Neural crest cell (in vitro differentiated cells): ENCODE results near the gene DCTN2. TPM values are rescaled to one million over a fixed set of nuclear protein-coding genes. Genes with fewer than 3 reads are reported as not detected.

Experiments
- DNase-seq: peaks from one replicate; pipeline ENCODE4 v3.0.0; 2021; ENCODE audit warnings: low read depth, mixed read lengths, low spot score
- H3K27ac Mint-ChIP-seq: one replicate; pipeline ENCODE4 v1.8.0; 2021; ENCODE audit warnings: mild to moderate bottlenecking, mixed read lengths; ENCODE audit not compliant: unreplicated experiment
- H3K27me3 Mint-ChIP-seq: 2 replicates; pipeline ENCODE4 v1.8.0; 2021; ENCODE audit warnings: low read depth, mild to moderate bottlenecking, mixed read lengths
- H3K36me3 Mint-ChIP-seq: 2 replicates; pipeline ENCODE4 v1.8.0; 2021; ENCODE audit warnings: low read depth, mild to moderate bottlenecking, mixed read lengths
- H3K4me1 Mint-ChIP-seq: 2 replicates; pipeline ENCODE4 v1.8.0; 2021; ENCODE audit warnings: mixed read lengths
- H3K4me3 Mint-ChIP-seq: one replicate; pipeline ENCODE4 v1.8.0; 2021; ENCODE audit warnings: mild to moderate bottlenecking, mixed read lengths
- H3K9me3 Mint-ChIP-seq: 2 replicates; pipeline ENCODE4 v1.8.0; 2021; ENCODE audit warnings: mixed read lengths
- total RNA-seq: library from RNA; stranded (reverse); gene quantifications from 2 replicates; pipeline ENCODE4 v1.2.1, GENCODE V29; 2021
- TF ChIP-seq, protein P1 (sequence below): fragments of 200-600 bp; sonication (generic); conservative IDR thresholded peaks from 2 replicates; pipeline ENCODE4 v1.5.0; 2021; ENCODE audit warnings: antibody characterized with exemption, mild to moderate bottlenecking

The DCTN2 gene
- total RNA-seq, 1 donor from 2014 or later = 133 TPM

DNA sequence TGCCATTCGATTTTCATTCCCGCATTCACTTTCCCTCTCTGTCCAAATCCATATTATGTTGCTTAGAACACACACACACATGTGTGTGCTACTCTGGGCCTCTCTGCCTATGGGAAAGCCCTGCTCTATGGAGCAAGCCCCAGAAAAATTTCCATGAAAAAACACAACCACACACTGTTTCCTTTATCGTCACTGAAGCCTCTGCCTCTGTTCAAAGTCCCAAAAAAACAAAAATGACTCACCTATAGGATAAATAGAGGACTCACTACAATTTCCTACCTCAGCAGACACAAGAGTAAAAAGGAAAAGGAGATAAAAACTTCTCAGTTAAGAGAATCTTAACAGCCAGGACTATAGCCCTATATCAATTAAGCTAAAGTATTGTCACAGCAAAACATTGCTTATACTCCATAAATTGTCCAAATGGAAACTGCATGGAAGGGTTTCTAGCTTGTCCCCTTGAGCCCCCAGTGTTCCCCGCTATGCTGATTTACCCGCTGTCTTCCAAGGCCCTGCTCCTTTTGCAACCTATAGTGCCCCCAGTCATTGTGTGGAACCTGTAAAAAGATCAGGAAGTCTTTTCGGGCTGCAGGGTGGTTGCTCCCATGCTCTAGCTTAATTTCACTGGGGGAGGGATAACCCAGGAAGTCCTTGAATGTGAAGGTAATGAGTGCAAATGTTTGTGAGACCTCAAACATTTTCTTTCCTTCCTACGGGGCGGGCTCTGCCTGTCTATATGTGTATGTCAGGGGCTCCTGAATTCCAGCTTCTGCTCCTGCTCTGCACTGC lies 32.9 kb upstream of the DCTN2 start:
- DNase-seq = no peak
- no peaks in the 10 kb centered on the region for H3K9me3 Mint-ChIP-seq
- no peaks in the 10 kb centered on the region for H3K36me3 Mint-ChIP-seq
- TF ChIP-seq, protein P1, sequence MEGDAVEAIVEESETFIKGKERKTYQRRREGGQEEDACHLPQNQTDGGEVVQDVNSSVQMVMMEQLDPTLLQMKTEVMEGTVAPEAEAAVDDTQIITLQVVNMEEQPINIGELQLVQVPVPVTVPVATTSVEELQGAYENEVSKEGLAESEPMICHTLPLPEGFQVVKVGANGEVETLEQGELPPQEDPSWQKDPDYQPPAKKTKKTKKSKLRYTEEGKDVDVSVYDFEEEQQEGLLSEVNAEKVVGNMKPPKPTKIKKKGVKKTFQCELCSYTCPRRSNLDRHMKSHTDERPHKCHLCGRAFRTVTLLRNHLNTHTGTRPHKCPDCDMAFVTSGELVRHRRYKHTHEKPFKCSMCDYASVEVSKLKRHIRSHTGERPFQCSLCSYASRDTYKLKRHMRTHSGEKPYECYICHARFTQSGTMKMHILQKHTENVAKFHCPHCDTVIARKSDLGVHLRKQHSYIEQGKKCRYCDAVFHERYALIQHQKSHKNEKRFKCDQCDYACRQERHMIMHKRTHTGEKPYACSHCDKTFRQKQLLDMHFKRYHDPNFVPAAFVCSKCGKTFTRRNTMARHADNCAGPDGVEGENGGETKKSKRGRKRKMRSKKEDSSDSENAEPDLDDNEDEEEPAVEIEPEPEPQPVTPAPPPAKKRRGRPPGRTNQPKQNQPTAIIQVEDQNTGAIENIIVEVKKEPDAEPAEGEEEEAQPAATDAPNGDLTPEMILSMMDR = no peak
- peaks cover 5% of the 10 kb centered on the region for H3K27me3 Mint-ChIP-seq
- no peak overlapping the region for H3K27ac Mint-ChIP-seq
- H3K4me1 Mint-ChIP-seq = no peaks in the 10 kb centered on the region
- H3K4me3 Mint-ChIP-seq = no peak overlapping the region

DNA sequence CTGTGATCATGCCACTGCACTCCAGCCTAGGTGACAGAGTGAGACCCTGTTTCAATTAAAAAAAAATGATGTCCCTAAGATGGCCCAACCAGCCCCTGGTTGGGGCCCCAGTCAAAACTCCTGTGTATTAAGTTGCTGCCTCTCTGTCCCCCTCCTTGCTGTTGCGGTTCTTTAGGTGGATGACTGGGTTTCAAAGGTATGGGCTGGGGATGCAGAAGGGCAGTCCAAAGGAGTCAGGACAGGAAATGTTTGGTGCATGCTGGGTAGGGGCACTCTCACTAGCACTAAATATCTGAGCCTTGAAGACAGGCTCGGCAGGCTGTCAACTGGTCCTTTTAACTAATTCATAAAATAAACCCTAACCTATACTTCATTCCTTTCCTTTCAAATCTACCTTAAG lies 32.0 kb upstream of the DCTN2 start:
- no peaks in the 10 kb centered on the region for H3K4me1 Mint-ChIP-seq

DNA sequence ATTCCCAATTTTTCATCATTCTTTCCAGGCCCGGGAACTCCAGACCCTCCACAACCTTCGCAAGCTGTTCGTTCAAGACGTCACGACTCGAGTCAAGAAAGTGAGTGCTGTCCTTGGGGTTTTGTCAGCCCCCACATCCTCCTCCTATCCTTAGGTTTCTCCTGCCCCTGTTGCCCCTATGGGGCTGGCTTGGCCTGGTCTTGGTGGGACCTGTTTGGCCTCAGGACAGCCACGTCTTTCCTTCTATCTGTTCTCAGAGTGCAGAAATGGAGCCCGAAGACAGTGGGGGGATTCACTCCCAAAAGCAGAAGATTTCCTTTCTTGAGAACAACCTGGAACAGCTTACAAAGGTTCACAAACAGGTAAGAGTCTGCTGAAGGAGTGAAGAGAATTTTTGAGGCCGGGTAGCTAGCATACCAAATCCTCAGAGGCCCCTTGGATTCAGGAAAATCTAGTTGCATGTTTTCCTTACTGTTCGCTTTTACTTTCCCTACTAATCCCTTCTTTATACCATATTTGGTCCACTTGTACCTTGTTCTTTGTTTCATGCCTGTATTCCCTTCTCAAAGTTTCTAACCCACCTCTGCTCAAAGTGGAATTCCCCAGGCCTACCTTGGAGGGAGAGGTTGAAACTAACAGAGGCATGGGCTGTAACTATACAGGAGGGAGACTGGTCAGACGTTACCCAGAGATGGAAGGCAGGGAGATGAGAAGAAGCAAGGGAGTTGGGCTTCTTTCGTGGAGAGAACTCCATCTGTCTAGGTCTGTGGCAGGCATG lies 31.2 kb upstream of the DCTN2 start:
- no peak for DNase-seq

More for the DNA sequence above, 32.0 kb upstream of the DCTN2 start:
- no peak overlapping the region for H3K27ac Mint-ChIP-seq
- no peak for DNase-seq
- TF ChIP-seq, protein P1 = no peak
- H3K27me3 Mint-ChIP-seq = peaks cover 2% of the 10 kb centered on the region
- no peaks in the 10 kb centered on the region for H3K9me3 Mint-ChIP-seq
- H3K36me3 Mint-ChIP-seq = no peaks in the 10 kb centered on the region
- no peak overlapping the region for H3K4me3 Mint-ChIP-seq

DNA sequence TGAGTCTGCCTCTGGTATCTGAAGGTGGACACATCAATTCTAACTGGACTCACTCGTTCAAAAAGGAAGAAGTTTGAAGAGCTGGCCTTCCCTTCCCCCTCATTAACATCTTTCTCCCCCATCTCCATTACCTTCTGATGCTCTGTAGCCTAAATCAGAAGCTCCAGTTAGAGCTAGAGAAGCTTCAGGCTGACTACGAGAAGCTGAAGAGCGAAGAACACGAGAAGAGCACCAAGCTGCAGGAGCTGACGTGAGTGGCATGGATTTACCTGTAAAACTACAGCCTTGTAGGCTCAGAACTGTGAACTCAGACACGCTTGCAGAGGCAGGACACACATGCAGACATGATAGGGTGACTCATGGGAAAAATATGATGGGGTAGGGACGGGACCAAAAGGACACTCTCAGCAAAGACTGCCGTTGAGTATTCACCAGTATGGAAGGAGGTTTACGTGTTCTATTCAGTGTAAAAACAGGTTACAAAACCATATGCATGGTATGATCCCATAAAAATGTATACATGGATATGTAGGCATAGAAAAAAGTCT lies 29.7 kb upstream of the DCTN2 start:
- no peaks in the 10 kb centered on the region for H3K36me3 Mint-ChIP-seq
- no peaks in the 10 kb centered on the region for H3K4me1 Mint-ChIP-seq
- no peak overlapping the region for H3K27ac Mint-ChIP-seq
- TF ChIP-seq, protein P1 = no peak
- no peak overlapping the region for H3K4me3 Mint-ChIP-seq
- no peaks in the 10 kb centered on the region for H3K27me3 Mint-ChIP-seq
- no peaks in the 10 kb centered on the region for H3K9me3 Mint-ChIP-seq
- no peak for DNase-seq

More for the DNA sequence above, 31.2 kb upstream of the DCTN2 start:
- Mint-ChIP-seq H3K27ac (no peak overlapping the region), H3K4me3 (no peak overlapping the region), H3K36me3 (no peaks in the 10 kb centered on the region), H3K4me1 (no peaks in the 10 kb centered on the region), H3K9me3 (no peaks in the 10 kb centered on the region), H3K27me3 (no peaks in the 10 kb centered on the region)
- TF ChIP-seq, protein P1 = no peak

DNA sequence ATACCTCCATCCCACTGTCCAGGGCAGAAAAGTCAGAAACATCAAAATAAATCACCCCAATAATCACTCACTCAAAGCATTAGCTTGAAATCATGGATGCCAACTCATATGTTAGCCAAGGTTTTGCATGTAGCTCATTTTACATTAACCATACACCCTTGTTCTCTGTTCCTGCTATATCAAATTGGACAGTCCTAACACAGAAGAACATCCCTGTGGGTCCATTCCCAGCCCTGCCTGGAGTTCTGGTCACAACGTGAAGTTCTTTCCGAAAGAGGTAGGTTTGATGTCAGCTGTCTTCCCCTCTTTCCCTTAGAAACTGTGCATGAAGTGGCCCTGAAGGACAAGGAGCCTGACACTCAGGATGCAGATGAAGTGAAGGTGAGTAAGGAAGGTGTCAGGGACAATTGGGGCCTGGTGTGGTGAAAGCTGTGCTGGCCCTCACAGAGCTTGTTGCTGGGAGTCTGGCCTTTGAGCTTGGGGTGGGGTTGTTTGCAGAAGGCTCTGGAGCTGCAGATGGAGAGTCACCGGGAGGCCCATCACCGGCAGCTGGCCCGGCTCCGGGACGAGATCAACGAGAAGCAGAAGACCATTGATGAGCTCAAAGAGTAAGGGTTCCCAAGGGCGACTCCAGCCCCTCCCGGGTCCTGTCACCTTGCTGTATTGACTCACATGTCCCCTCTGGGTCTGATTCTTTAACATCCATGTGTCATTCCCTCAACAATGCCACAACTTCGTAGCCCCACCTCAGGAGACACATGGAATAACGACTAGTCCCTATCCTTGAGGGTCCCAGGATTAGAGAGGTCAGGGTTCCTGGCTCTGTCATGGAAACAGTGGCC lies 29.0 kb upstream of the DCTN2 start:
- no peak overlapping the region for H3K27ac Mint-ChIP-seq
- no peaks in the 10 kb centered on the region for H3K36me3 Mint-ChIP-seq
- no peak for DNase-seq
- H3K4me3 Mint-ChIP-seq = no peak overlapping the region
- H3K4me1 Mint-ChIP-seq = no peaks in the 10 kb centered on the region
- TF ChIP-seq, protein P1 = no peak
- H3K9me3 Mint-ChIP-seq = no peaks in the 10 kb centered on the region
- no peaks in the 10 kb centered on the region for H3K27me3 Mint-ChIP-seq
